ENCODE measurements around the gene RAB11FIP3. TPM values are rescaled to one million over a fixed set of nuclear protein-coding genes. Genes with fewer than 3 reads are reported as not detected.

Gene RAB11FIP3
- total RNA-seq, 1 donor from 2014 or later = 35.2 TPM

GRCh38 chr16:528111-529011 lies 102.9 kb downstream of the RAB11FIP3 start:
- intact Hi-C loops (cut with micrococcal nuclease) = loop anchor here (5.0 kb wide), 3 partner anchors 126 to 146 kb away; partner anchors contain the start of genes DECR2, PGAP6 and RHOT2

- intact Hi-C loops (cut with micrococcal nuclease) = loop anchor here (5.0 kb wide), 3 partner anchors 127 to 147 kb away; partner anchors contain the start of genes DECR2, PGAP6 and RHOT2
These were observed 103.6 kb downstream of the RAB11FIP3 start for GRCh38 chr16:529012-529575.

- intact Hi-C loops (cut with micrococcal nuclease) = no loop called here
These were observed 104.8 kb downstream of the RAB11FIP3 start for GRCh38 chr16:530111-530817.

- intact Hi-C loops (cut with micrococcal nuclease) = no loop called here
These were observed 106.2 kb downstream of the RAB11FIP3 start for GRCh38 chr16:531494-532125.

- intact Hi-C loops (cut with micrococcal nuclease) = no loop called here
These were observed 108.1 kb downstream of the RAB11FIP3 start for GRCh38 chr16:533391-534123.

GRCh38 chr16:534135-534534 lies 108.7 kb downstream of the RAB11FIP3 start:
- intact Hi-C loops (cut with micrococcal nuclease) = no loop called here

- intact Hi-C loops (cut with micrococcal nuclease) = no loop called here
These were observed 109.5 kb downstream of the RAB11FIP3 start for GRCh38 chr16:534856-535445.

GRCh38 chr16:535446-536405 lies 110.3 kb downstream of the RAB11FIP3 start:
- intact Hi-C loops (cut with micrococcal nuclease) = no loop called here

- intact Hi-C loops (cut with micrococcal nuclease) = no loop called here
These were observed 111.3 kb downstream of the RAB11FIP3 start for GRCh38 chr16:536746-537145.

GRCh38 chr16:537415-538335 lies 112.2 kb downstream of the RAB11FIP3 start:
- intact Hi-C loops (cut with micrococcal nuclease) = no loop called here

GRCh38 chr16:539901-540530 lies 114.6 kb downstream of the RAB11FIP3 start:
- intact Hi-C loops (cut with micrococcal nuclease) = no loop called here

GRCh38 chr16:540645-541340 lies 115.3 kb downstream of the RAB11FIP3 start:
- intact Hi-C loops (cut with micrococcal nuclease) = no loop called here

- intact Hi-C loops (cut with micrococcal nuclease) = no loop called here
These were observed 118.1 kb downstream of the RAB11FIP3 start for GRCh38 chr16:543301-544164.

GRCh38 chr16:544517-544916 lies 119.1 kb downstream of the RAB11FIP3 start:
- intact Hi-C loops (cut with micrococcal nuclease) = no loop called here

GRCh38 chr16:546909-547770 lies 121.7 kb downstream of the RAB11FIP3 start:
- intact Hi-C loops (cut with micrococcal nuclease) = no loop called here

Data from T-helper 1 cell treated with Interleukin-12 subunit alpha and Interleukin-12 subunit beta and Interleukin-4 antibody, amounts not matched to agents 30 ng/mL and 1 ng/mL, for 36 hours (primary cell).